HepG2 (cell line): ENCODE data around the gene MOAP1. TPM values are rescaled to one million over a fixed set of nuclear protein-coding genes. Genes with fewer than 3 reads are reported as not detected.

ENCODE experiments used
- AKAP8 ChIP-seq: sonication (generic); formaldehyde crosslinking; IDR thresholded peaks from 2 replicates; pipeline ENCODE4 v1.5.1; 2020; ENCODE audit warnings: mild to moderate bottlenecking, missing genetic modification reagents
- ATRX ChIP-seq: sonication (generic); formaldehyde crosslinking; IDR thresholded peaks from 2 replicates; pipeline ENCODE4 v1.4.0; 2020; ENCODE audit warnings: missing genetic modification reagents, borderline replicate concordance
- BORCS8-MEF2B ChIP-seq: sonication (generic); formaldehyde crosslinking; IDR thresholded peaks from 2 replicates; pipeline ENCODE4 v1.8.0; 2022; ENCODE audit warnings: mild to moderate bottlenecking, missing genetic modification reagents
- CCAR2 ChIP-seq: fragments of 200-400 bp; formaldehyde crosslinking; optimal IDR thresholded peaks from 2 replicates; pipeline ENCODE3; 2018; ENCODE audit warnings: low read depth, mild to moderate bottlenecking, low read length, moderate library complexity
- HOXA7 ChIP-seq: sonication (generic); formaldehyde crosslinking; IDR thresholded peaks from 2 replicates; pipeline ENCODE4 v1.8.1; 2022; ENCODE audit warnings: mild to moderate bottlenecking, missing genetic modification reagents, moderate library complexity
- MAZ ChIP-seq, 2 experiments: sonication (generic) in 1 of 2; formaldehyde crosslinking in 1 of 2; IDR thresholded peaks; 2 replicates each; pipeline versions ENCODE4 v1.5.0 to v1.6.1; 2012 to 2020; ENCODE audit warnings: low read depth in 2 of 2, mild to moderate bottlenecking in 2 of 2, borderline replicate concordance in 1 of 2, improper control_type of control experiment in 1 of 2, low read length in 1 of 2, missing genetic modification reagents in 1 of 2, moderate library complexity in 1 of 2
- NCOA5 ChIP-seq: sonication (generic); formaldehyde crosslinking; IDR thresholded peaks from 2 replicates; pipeline ENCODE4 v1.4.0; 2020; ENCODE audit warnings: missing genetic modification reagents
- NR2F1 ChIP-seq, 2 experiments: fragments of 450-650 bp in 1 of 2; formaldehyde crosslinking in 1 of 2; IDR thresholded peaks; 2 replicates each; pipeline versions ENCODE4 v1.5.0 to v1.6.1; 2016 to 2020; ENCODE audit warnings: mild to moderate bottlenecking in 1 of 2, missing compliant biosample characterization in 1 of 2, missing genetic modification reagents in 1 of 2, moderate library complexity in 1 of 2
- NR3C1 ChIP-seq: sonication (generic); formaldehyde crosslinking; IDR thresholded peaks from 2 replicates; pipeline ENCODE4 v1.4.0; 2020; ENCODE audit warnings: missing genetic modification reagents
- POLR2AphosphoS2 ChIP-seq: IDR thresholded peaks from 2 replicates; pipeline ENCODE4 v1.6.1; 2011; ENCODE audit warnings: low read depth, low read length, improper control_type of control experiment
- SALL2 ChIP-seq: sonication (generic); formaldehyde crosslinking; IDR thresholded peaks from 2 replicates; pipeline ENCODE4 v1.8.1; 2023; ENCODE audit warnings: mild to moderate bottlenecking, missing genetic modification reagents, inconsistent platforms
- SRSF9 ChIP-seq: fragments of 200-400 bp; formaldehyde crosslinking; IDR thresholded peaks from 2 replicates; pipeline ENCODE4 v1.6.1; 2018; ENCODE audit warnings: borderline replicate concordance, mild to moderate bottlenecking, low read depth, low read length; ENCODE audit not compliant: insufficient read depth, poor library complexity, severe bottlenecking
- ZC3H13 ChIP-seq: sonication (generic); formaldehyde crosslinking; IDR thresholded peaks from 2 replicates; pipeline ENCODE4 v1.8.1; 2023; ENCODE audit warnings: mild to moderate bottlenecking, missing genetic modification reagents, moderate library complexity
- ZFP62 ChIP-seq: sonication (generic); formaldehyde crosslinking; IDR thresholded peaks from 2 replicates; pipeline ENCODE4 v1.4.0; 2020; ENCODE audit warnings: missing genetic modification reagents
- ZNF546 ChIP-seq: sonication (generic); formaldehyde crosslinking; conservative IDR thresholded peaks from 2 replicates; pipeline ENCODE4 v1.8.1; 2023; ENCODE audit warnings: mild to moderate bottlenecking, missing genetic modification reagents
- ZNF878 ChIP-seq: sonication (generic); formaldehyde crosslinking; IDR thresholded peaks from 2 replicates; pipeline ENCODE4 v1.8.1; 2023; ENCODE audit warnings: mild to moderate bottlenecking, missing genetic modification reagents, moderate library complexity
- polyA plus RNA-seq, 8 experiments: library from polyadenylated mRNA; depleted of rRNA in 3 of 8; stranded (reverse) in 7 of 8; unstranded in 1 of 8; fragments of >200 nt; fragmentation: Illumina TruSeq in 4 of 8; extraction: Trizol in 4 of 8; gene quantifications; 2 replicates each; pipeline versions ENCODE4 v1.2.1 to v1.2.3, GENCODE V29; 2011 to 2016; ENCODE audit warnings: low read depth in 4 of 8, missing spikeins in 1 of 8, mixed read lengths in 1 of 8; ENCODE audit not compliant: insufficient read depth in 1 of 8
- total RNA-seq, 5 experiments: library from RNA; depleted of rRNA; stranded (reverse); fragments of >200 nt; fragmentation: Illumina TruSeq; extraction: Trizol; gene quantifications; 2 replicates each; pipeline ENCODE4 v1.2.3, GENCODE V29; 2016; ENCODE audit warnings: low read depth in 1 of 5
- TF ChIP-seq, protein P1 (sequence below): sonication (generic); formaldehyde crosslinking; IDR thresholded peaks from 2 replicates; pipeline ENCODE4 v1.4.0; 2020; ENCODE audit warnings: mild to moderate bottlenecking, missing genetic modification reagents
- TF ChIP-seq, protein P2 (sequence below): sonication (generic); formaldehyde crosslinking; IDR thresholded peaks from 2 replicates; pipeline ENCODE4 v1.5.0; 2020; ENCODE audit warnings: missing genetic modification reagents
- TF ChIP-seq, protein P3 (sequence below): sonication (generic); formaldehyde crosslinking; IDR thresholded peaks from 2 replicates; pipeline ENCODE4 v1.4.0; 2020; ENCODE audit warnings: mild to moderate bottlenecking, missing genetic modification reagents
- TF ChIP-seq, protein P4 (sequence below): sonication (generic); formaldehyde crosslinking; IDR thresholded peaks from 2 replicates; pipeline ENCODE4 v1.4.0; 2020; ENCODE audit warnings: missing genetic modification reagents
- TF ChIP-seq, protein P5 (sequence below): sonication (generic); formaldehyde crosslinking; IDR thresholded peaks from 2 replicates; pipeline ENCODE4 v1.4.0; 2020; ENCODE audit warnings: missing genetic modification reagents
- TF ChIP-seq, protein P6 (sequence below): sonication (generic); formaldehyde crosslinking; conservative IDR thresholded peaks from 2 replicates; pipeline ENCODE4 v1.8.0; 2022; ENCODE audit warnings: missing genetic modification reagents

The MOAP1 gene
- total and polyA plus RNA-seq, 2 of the 13 experiments (the other 11 are each of a cell fraction or from before 2014, with no cell fraction given): 14.6 to 47.0 TPM

DNA sequence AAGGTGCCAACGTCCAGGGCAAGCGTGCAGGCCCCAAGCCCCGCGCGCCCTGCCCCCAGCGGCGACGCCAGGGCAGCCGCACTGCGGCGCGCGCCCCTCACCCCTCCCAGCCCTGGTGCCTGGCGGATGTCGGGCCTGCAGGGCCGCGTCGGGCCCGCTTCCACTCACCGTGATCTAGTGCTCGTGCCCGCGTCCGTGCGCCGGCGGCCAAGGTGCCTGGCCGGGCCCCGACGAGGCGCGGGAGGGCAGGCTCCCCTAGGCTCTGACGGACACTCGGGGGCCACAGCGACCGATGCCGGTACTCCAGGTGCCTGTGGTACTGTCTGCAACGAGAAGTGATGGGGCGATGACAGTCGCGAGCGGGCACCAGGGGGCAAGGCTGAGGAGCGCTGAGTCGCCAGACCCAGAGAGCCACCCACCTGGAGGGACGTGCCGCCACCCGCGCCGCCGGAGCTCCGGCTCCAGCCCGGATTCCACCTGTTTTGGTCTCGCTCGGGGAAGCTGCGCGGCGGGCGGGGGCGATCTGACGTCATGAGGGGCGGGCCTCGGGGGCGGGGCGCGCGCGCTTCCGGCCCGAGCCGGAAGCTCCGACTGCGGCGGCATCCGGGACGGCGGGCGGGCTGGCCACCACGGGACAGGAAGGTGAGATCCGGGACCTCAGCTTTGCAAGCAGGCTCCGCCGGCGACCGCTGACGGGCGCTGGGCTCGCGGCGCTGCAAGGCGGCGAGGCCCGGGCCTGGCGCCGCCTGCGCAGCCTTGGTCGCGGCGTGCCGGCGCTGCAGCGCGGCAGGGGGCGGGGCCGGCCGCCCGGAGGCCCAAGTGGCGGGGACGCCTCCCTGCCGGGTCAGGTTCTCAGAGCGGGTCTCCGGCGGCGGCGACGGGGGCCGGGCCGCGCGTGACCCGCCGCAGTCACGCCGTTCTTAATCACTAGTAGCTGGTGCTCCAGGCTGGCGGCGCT is at the start of gene MOAP1, which contains the start of gene LYSET (continued):
- TF ChIP-seq MAZ (IDR thresholded peaks at IDR 0.05; ENCODE audit: borderline replicate concordance, low read depth, low read length) (peak; percentile 86), MAZ (CRISPR knock-in tag; IDR thresholded peaks at IDR 0.05; ENCODE audit: low read depth) (peak; percentile 80), NR2F1 (CRISPR knock-in tag; IDR thresholded peaks at IDR 0.05) (no peak), HOXA7 (CRISPR knock-in tag) (no peak), ZC3H13 (CRISPR knock-in tag) (peak; percentile 81; the same call in 1 of the 2 replicates), ZNF878 (no peak; the same call in 1 of the 2 replicates), AKAP8 (no peak), SALL2 (CRISPR knock-in tag) (peak; percentile 90), ZFP62 (CRISPR knock-in tag) (no peak), NR3C1 (CRISPR knock-in tag) (no peak), CCAR2 (no peak), POLR2AphosphoS2 (no peak), ZNF546 (CRISPR knock-in tag) (peak; percentile 59; the same call in 1 of the 2 replicates), ATRX (CRISPR knock-in tag) (no peak), BORCS8-MEF2B (CRISPR knock-in tag) (no peak), NCOA5 (CRISPR knock-in tag) (no peak), SRSF9 (no peak)
- TF ChIP-seq, protein P1, sequence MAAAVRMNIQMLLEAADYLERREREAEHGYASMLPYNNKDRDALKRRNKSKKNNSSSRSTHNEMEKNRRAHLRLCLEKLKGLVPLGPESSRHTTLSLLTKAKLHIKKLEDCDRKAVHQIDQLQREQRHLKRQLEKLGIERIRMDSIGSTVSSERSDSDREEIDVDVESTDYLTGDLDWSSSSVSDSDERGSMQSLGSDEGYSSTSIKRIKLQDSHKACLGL (CRISPR knock-in tag): 0 out of 2 replicates have a peak, but pooled peaks have one; percentile 57
- TF ChIP-seq, protein P2, sequence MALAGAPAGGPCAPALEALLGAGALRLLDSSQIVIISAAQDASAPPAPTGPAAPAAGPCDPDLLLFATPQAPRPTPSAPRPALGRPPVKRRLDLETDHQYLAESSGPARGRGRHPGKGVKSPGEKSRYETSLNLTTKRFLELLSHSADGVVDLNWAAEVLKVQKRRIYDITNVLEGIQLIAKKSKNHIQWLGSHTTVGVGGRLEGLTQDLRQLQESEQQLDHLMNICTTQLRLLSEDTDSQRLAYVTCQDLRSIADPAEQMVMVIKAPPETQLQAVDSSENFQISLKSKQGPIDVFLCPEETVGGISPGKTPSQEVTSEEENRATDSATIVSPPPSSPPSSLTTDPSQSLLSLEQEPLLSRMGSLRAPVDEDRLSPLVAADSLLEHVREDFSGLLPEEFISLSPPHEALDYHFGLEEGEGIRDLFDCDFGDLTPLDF: peak; percentile 55
- TF ChIP-seq, protein P3, sequence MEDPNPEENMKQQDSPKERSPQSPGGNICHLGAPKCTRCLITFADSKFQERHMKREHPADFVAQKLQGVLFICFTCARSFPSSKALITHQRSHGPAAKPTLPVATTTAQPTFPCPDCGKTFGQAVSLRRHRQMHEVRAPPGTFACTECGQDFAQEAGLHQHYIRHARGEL (CRISPR knock-in tag): no peak
- TF ChIP-seq, protein P4, sequence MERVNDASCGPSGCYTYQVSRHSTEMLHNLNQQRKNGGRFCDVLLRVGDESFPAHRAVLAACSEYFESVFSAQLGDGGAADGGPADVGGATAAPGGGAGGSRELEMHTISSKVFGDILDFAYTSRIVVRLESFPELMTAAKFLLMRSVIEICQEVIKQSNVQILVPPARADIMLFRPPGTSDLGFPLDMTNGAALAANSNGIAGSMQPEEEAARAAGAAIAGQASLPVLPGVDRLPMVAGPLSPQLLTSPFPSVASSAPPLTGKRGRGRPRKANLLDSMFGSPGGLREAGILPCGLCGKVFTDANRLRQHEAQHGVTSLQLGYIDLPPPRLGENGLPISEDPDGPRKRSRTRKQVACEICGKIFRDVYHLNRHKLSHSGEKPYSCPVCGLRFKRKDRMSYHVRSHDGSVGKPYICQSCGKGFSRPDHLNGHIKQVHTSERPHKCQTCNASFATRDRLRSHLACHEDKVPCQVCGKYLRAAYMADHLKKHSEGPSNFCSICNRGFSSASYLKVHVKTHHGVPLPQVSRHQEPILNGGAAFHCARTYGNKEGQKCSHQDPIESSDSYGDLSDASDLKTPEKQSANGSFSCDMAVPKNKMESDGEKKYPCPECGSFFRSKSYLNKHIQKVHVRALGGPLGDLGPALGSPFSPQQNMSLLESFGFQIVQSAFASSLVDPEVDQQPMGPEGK: peak; percentile 2; the same call in 1 of the 2 replicates
- TF ChIP-seq, protein P5, sequence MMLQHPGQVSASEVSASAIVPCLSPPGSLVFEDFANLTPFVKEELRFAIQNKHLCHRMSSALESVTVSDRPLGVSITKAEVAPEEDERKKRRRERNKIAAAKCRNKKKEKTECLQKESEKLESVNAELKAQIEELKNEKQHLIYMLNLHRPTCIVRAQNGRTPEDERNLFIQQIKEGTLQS (CRISPR knock-in tag): no peak
- TF ChIP-seq, protein P6, sequence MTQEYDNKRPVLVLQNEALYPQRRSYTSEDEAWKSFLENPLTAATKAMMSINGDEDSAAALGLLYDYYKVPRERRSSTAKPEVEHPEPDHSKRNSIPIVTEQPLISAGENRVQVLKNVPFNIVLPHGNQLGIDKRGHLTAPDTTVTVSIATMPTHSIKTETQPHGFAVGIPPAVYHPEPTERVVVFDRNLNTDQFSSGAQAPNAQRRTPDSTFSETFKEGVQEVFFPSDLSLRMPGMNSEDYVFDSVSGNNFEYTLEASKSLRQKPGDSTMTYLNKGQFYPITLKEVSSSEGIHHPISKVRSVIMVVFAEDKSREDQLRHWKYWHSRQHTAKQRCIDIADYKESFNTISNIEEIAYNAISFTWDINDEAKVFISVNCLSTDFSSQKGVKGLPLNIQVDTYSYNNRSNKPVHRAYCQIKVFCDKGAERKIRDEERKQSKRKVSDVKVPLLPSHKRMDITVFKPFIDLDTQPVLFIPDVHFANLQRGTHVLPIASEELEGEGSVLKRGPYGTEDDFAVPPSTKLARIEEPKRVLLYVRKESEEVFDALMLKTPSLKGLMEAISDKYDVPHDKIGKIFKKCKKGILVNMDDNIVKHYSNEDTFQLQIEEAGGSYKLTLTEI (CRISPR knock-in tag): no peak
